Heart right ventricle (tissue), 16 donors: ENCODE results near the gene KRTAP19-3. TPM values are rescaled to one million over a fixed set of nuclear protein-coding genes. Genes with fewer than 3 reads are reported as not detected.
"Not testable (repeated sequence)": the region's sequence is repeated elsewhere in the genome, so short reads cannot be mapped to it uniquely, and the experiment has no call there.

ENCODE experiments used
- ATAC-seq, 8 donors: fragments of 200-7000 bp; cut with Tn5 transposase; one replicate each; pipeline ENCODE4 v1.9.1; 2020; ENCODE audit warnings: mild to moderate bottlenecking in 8 of 8, moderate library complexity in 8 of 8, moderate number of reproducible peaks in 1 of 8
- DNase-seq, 2 donors: peaks; one replicate each; pipeline ENCODE4 v3.0.0-alpha.2; 2020
- H3K27ac ChIP-seq, 10 donors: fragments of 200-600 bp; sonication (generic) in 2 of 10; one replicate each; pipeline versions ENCODE4 v1.5.0 to v1.8.0; 2020 to 2022; ENCODE audit warnings: mild to moderate bottlenecking in 3 of 10
- H3K27me3 ChIP-seq, 7 donors: fragments of 200-600 bp; one replicate each; pipeline ENCODE4 v1.8.0; 2021 to 2022; ENCODE audit warnings: mild to moderate bottlenecking in 2 of 7
- H3K36me3 ChIP-seq, 9 donors: fragments of 200-600 bp; sonication (generic) in 1 of 9; one replicate each; pipeline versions ENCODE4 v1.5.0 to v1.8.0; 2020 to 2022; ENCODE audit warnings: mild to moderate bottlenecking in 2 of 9
- H3K4me1 ChIP-seq, 9 donors: fragments of 200-600 bp; sonication (generic) in 1 of 9; one replicate each; pipeline versions ENCODE4 v1.5.0 to v1.8.0; 2020 to 2022; ENCODE audit warnings: mild to moderate bottlenecking in 4 of 9
- H3K4me3 ChIP-seq, 10 donors: fragments of 200-600 bp; sonication (generic) in 2 of 10; one replicate each; pipeline versions ENCODE4 v1.5.0 to v1.8.0; 2020 to 2022; ENCODE audit warnings: mild to moderate bottlenecking in 7 of 10, moderate library complexity in 2 of 10
- H3K9me3 ChIP-seq, 11 donors: fragments of 200-600 bp in 10 of 11; sonication (generic) in 2 of 11; one replicate each; pipeline versions ENCODE4 v1.5.0 to v1.8.0; 2013 to 2022; ENCODE audit warnings: mild to moderate bottlenecking in 2 of 11, control low read depth in 1 of 11, moderate library complexity in 1 of 11
- WGBS, 2 donors: extraction: QIAGEN DNeasy Blood & Tissue Kit; methylation state at CpG; one replicate each; pipeline ENCODE4 v1.1.7; 2013; ENCODE audit warnings: inconsistent platforms in 1 of 2; 5-methylcytosine and 5-hydroxymethylcytosine counted together
- intact Hi-C, 10 donors: fragments of 100-400 bp; cut with DNase I; formaldehyde crosslinking; loops; one replicate each; pipeline versions ENCODE4 v1.11.1 to v1.14.2; 2022
- long read RNA-seq, 3 donors: library from polyadenylated mRNA; unstranded; transcript quantifications; one replicate each; pipeline ENCODE4 v2.0.0, GENCODE V29; 2020 to 2021
- polyA plus RNA-seq, 2 donors: library from polyadenylated mRNA; stranded (reverse); fragments of 200-250 nt; gene quantifications; one replicate each; pipeline ENCODE4 v1.2.3, GENCODE V29; 2013
- total RNA-seq, 10 donors: library from RNA; stranded (reverse); fragmentation: NEBNext Ultra II Directional in 3 of 10; extraction: Animal tissue kit (Norgen Biotek cat#: 25700) in 3 of 10; gene quantifications; one replicate each; pipeline versions ENCODE4 v1.2.1 to v1.2.4, GENCODE V29; 2021 to 2023
- TF ChIP-seq, protein P1 (sequence below), 9 donors: fragments of 200-600 bp; sonication (generic) in 2 of 9; IDR thresholded peaks; one replicate each; pipeline versions ENCODE4 v1.5.0 to v1.8.0; 2021 to 2022; ENCODE audit warnings: antibody characterized with exemption in 9 of 9, mild to moderate bottlenecking in 5 of 9, moderate library complexity in 1 of 9
- donor health status: Arrhythmogenic right ventricular cardiomyopathy.
- donor health status: ischemic (EF 13 %, LVEDD 7.1; RV severe dilation, severe dysfunction).
- donor health status: healthy with polysubstance abuse.
- donor health status: DM: no; HTN: yes; CAD: no.
- donor health status: DM: no; HTN: no; CAD: no.
- donor health status: ischemic (EF 25% LVEDD 6.9; RV normal size, moderate dysfunction).
- donor health status: ischemic (EF 25% LVEDD 5.7; RV mildly dilated, moderate dysfunction).
- donor health status: healthy.
- donor health status: DM: yes; HTN: yes; CAD: no.
- donor health status: Ischemic cardiomyopathy.
- donor health status: ischemic (EF 35%, LVEDD 5.7; RV mildly dilated, moderate dysfunction).
- donor health status: nonischemic (EF 11% LVEDD 7.7; RV severe dilation, severe dysfunction).
- donor health status: DM: yes; HTN: yes; CAD: no.
- donor health status: PGD.
- donor health status: ischemic (EF 29% LVEDD 5.4; RV normal size, mild dysfunction).
- donor health status: nonischemic (EF 23%, LVEDD 6.1; RV moderate dilation, normal function).

Gene KRTAP19-3
- not detected for total RNA-seq
- polyA plus RNA-seq, result not detected
- long read RNA-seq, donor 1, result 0 reads
- long read RNA-seq, donor 2, result 0 reads
- long read RNA-seq, donor 3, result 0 reads

DNA sequence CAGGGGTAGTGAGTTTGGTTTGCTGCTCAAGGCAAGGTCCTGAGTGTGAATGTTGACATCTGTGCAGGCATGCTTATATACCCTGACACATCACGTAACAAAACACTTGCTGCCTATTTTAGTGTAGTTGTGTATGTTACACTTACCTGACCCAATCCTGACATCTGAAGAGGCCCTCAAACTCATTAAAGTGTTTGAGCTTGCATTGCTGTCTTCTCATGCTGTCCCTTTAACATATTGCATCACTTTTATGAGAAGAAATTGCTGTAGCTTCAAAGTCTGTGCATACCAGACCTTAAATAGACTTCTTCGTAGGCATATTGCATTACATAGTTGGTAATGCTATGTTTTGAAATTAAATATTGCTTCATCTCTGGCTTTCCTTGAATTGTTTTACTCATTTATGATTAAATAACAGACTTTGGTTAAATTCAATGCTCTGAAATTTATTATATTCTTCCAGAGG, at the start of gene KRTAP19-3:
Gene KRTAP19-3, minus strand, starts transcription at position 51 of the 466 bp plus-strand sequence. CDS start 56 bp downstream, outside the sequence.
- ATAC-seq (no peak), DNase-seq (no peak)
- no peak within 1 kb of the TSS for H3K4me3 ChIP-seq
- H3K27me3 ChIP-seq, result no peaks in the 10 kb centered on the region
- H3K36me3 ChIP-seq, result no peaks in the 10 kb centered on the region
- TF ChIP-seq, protein P1, sequence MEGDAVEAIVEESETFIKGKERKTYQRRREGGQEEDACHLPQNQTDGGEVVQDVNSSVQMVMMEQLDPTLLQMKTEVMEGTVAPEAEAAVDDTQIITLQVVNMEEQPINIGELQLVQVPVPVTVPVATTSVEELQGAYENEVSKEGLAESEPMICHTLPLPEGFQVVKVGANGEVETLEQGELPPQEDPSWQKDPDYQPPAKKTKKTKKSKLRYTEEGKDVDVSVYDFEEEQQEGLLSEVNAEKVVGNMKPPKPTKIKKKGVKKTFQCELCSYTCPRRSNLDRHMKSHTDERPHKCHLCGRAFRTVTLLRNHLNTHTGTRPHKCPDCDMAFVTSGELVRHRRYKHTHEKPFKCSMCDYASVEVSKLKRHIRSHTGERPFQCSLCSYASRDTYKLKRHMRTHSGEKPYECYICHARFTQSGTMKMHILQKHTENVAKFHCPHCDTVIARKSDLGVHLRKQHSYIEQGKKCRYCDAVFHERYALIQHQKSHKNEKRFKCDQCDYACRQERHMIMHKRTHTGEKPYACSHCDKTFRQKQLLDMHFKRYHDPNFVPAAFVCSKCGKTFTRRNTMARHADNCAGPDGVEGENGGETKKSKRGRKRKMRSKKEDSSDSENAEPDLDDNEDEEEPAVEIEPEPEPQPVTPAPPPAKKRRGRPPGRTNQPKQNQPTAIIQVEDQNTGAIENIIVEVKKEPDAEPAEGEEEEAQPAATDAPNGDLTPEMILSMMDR (IDR thresholded peaks at IDR 0.05), result no peak
- 76 to 77% methylated on average over 2 of the region's 2 CpGs for WGBS, 2 donors
- intact Hi-C loops, result no loop called here
- no peaks in the 10 kb centered on the region for H3K4me1 ChIP-seq
- peaks cover 0 to 20% (median 0%) of the 10 kb centered on the region in 11 donors for H3K9me3 ChIP-seq
- H3K27ac ChIP-seq, result no peak within 1 kb of the TSS

DNA sequence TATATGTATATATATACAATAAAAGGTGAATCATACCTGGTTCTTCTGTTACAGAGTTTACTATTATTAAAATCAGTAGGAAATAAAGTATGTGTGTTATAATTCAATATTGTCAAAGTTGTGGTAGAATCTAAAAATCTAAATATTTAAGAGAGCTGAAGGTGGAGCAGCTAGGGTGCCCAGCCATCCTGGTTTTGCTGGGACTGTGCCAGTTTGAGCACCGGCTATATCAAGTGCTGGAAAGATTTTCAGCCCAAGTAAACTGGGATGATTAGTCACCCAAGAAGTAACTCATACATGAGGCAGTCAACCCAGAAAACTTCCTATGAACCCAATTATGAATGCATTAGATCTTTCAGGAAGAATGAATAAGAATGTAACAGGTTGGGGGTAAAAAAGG, 27.1 kb upstream of the KRTAP19-3 start:
- TF ChIP-seq, protein P1 (IDR thresholded peaks at IDR 0.05), result no peak
- 44 to 76% methylated on average over 1 of the region's 1 CpG for WGBS, 2 donors
- H3K27me3 ChIP-seq, result no peaks in the 10 kb centered on the region
- H3K27ac ChIP-seq, result no peak overlapping the region
- H3K4me3 ChIP-seq, result no peak overlapping the region
- no peaks in the 10 kb centered on the region for H3K4me1 ChIP-seq
- H3K9me3 ChIP-seq, result peaks cover 0 to 4% (median 0%) of the 10 kb centered on the region in 11 donors
- intact Hi-C loops, result no loop called here
- ATAC-seq (no peak), DNase-seq (no peak)
- no peaks in the 10 kb centered on the region for H3K36me3 ChIP-seq

DNA sequence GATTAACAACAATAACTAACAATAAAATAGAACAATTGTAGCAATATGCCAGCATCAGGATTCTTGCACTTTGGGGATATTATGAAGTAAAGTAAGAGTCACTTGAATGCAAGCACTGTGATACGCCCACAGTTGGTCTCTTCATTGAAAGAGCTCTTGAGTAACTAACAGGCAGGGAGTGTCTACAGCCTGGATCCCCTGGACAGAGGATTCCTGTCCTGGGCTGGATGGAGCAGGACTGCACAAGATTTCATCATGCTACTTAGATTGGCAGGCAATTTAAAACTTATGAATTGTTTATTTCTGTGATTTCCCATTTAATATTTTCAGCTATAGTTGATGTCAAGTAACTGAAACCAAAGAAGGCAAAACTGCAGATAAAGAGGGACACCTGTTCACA, 23.9 kb upstream of the KRTAP19-3 start:
- Histone ChIP-seq H3K27me3 (no peaks in the 10 kb centered on the region), H3K27ac (no peak overlapping the region), H3K9me3 (no peaks in the 10 kb centered on the region), H3K4me3 (no peak overlapping the region), H3K4me1 (no peaks in the 10 kb centered on the region), H3K36me3 (no peaks in the 10 kb centered on the region)
- ATAC-seq, result no peak
- intact Hi-C loops, result no loop called here
- DNase-seq, result no peak
- WGBS, 2 donors, result 76 to 89% methylated on average over 1 of the region's 1 CpG
- TF ChIP-seq, protein P1 (IDR thresholded peaks at IDR 0.05), result no peak

DNA sequence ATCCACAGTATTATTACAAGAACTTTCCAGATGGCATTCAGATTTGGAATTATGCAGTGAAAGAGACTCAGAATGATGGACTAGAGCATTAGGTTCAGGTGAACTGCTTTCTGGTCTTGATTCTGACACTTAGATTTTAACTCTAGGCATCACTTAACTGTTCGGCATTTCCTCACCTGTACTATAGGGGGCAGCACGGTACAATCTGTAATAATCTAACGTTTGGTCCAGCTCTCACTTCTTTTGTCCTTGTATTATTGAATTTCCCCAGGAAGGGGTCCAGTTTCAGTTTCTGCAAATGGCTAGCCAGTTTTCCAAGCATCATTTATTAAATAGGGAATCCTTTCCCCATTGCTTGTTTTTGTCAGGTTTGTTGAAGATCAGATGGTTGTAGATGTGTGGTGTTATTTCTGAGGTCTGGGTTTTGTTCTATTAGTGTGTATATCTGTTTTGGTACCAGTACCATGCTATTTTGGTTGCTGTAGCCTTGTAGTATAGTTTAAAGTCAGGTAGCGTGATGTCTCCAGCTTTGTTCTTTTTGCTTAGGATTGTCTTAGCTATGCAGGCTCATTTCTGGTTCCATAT, 13.9 kb upstream of the KRTAP19-3 start:
- WGBS, 2 donors, result 30 to 31% methylated on average over 4 of the region's 4 CpGs
- not testable (repeated sequence) for H3K27ac ChIP-seq, H3K4me1 ChIP-seq, H3K4me3 ChIP-seq, H3K9me3 ChIP-seq, H3K27me3 ChIP-seq, ATAC-seq, H3K36me3 ChIP-seq, DNase-seq
- intact Hi-C loops, result loop anchor here in 1 of 10 donors (10.0 kb wide), 1 partner anchor 59 kb away; the partner anchor contains the start of gene KRTAP19-7
- TF ChIP-seq, protein P1 (IDR thresholded peaks at IDR 0.05), result peak in 3 of 9 donors; percentile 12 to 20 (median 15)
